MM.1S (cell line): Measurements from ENCODE around the gene FBXL7.

ENCODE experiments used
- DNase-seq: peaks from one replicate; pipeline ENCODE4 v3.0.0-alpha.2; 2015
- H2AFZ ChIP-seq: fragments of 300-600 bp; sonication (generic); 2 replicates; pipeline ENCODE4 v1.6.0; 2016; ENCODE audit warnings: antibody characterized with exemption, low read length
- H3F3A ChIP-seq: fragments of 300-600 bp; sonication (generic); 2 replicates; pipeline ENCODE4 v1.6.1; 2016; ENCODE audit warnings: mild to moderate bottlenecking, antibody characterized with exemption, low read length, moderate library complexity, mixed read lengths; ENCODE audit not compliant: insufficient read depth
- H3K27ac ChIP-seq: fragments of 300-600 bp; sonication (generic); 2 replicates; pipeline ENCODE4 v1.5.1; 2016; ENCODE audit warnings: mild to moderate bottlenecking, low read length
- H3K27me3 ChIP-seq: fragments of 300-600 bp; sonication (generic); replicated peaks from 2 replicates; pipeline ENCODE4 v1.6.0; 2016; ENCODE audit warnings: low read length; ENCODE audit not compliant: insufficient read depth
- H3K36me3 ChIP-seq: fragments of 300-600 bp; sonication (generic); replicated peaks from 2 replicates; pipeline ENCODE4 v1.6.1; 2016; ENCODE audit warnings: mild to moderate bottlenecking, low read length, mixed read lengths; ENCODE audit not compliant: insufficient read depth
- H3K4me1 ChIP-seq: fragments of 300-600 bp; sonication (generic); 2 replicates; pipeline ENCODE4 v1.6.1; 2016; ENCODE audit warnings: low read length, mixed read lengths
- H3K4me2 ChIP-seq: fragments of 300-600 bp; sonication (generic); 2 replicates; pipeline ENCODE4 v1.6.0; 2016; ENCODE audit warnings: low read depth, low read length
- H3K4me3 ChIP-seq: fragments of 300-600 bp; sonication (generic); 2 replicates; pipeline ENCODE4 v1.5.1; 2016; ENCODE audit warnings: low read length, mixed read lengths
- H3K79me2 ChIP-seq: fragments of 300-600 bp; sonication (generic); 2 replicates; pipeline ENCODE4 v1.6.1; 2016; ENCODE audit warnings: mixed run types, low read length, mixed read lengths
- H3K9ac ChIP-seq: fragments of 300-600 bp; sonication (generic); 2 replicates; pipeline ENCODE4 v1.6.1; 2016; ENCODE audit warnings: low read length, mixed read lengths
- H3K9me2 ChIP-seq: fragments of 300-600 bp; sonication (generic); replicated peaks from 2 replicates; pipeline ENCODE4 v1.6.1; 2016; ENCODE audit warnings: mild to moderate bottlenecking, low read length, mixed read lengths; ENCODE audit not compliant: insufficient read depth
- H3K9me3 ChIP-seq: fragments of 300-600 bp; sonication (generic); replicated peaks from 2 replicates; pipeline ENCODE4 v1.6.1; 2016; ENCODE audit warnings: mild to moderate bottlenecking, low read length, mixed read lengths; ENCODE audit not compliant: insufficient read depth
- H4K20me1 ChIP-seq: fragments of 300-600 bp; sonication (generic); 2 replicates; pipeline ENCODE4 v1.6.1; 2016; ENCODE audit warnings: mild to moderate bottlenecking, low read length, moderate library complexity, mixed read lengths; ENCODE audit not compliant: insufficient read depth
- EZH2 ChIP-seq: fragments of 300-600 bp; sonication (generic); optimal IDR thresholded peaks from 2 replicates; pipeline ENCODE3; 2017; ENCODE audit warnings: low read depth, mild to moderate bottlenecking, antibody characterized with exemption, low read length, mixed read lengths
- EZH2phosphoT487 ChIP-seq: fragments of 300-600 bp; sonication (generic); IDR thresholded peaks from 2 replicates; pipeline ENCODE4 v1.6.1; 2018; ENCODE audit warnings: antibody characterized with exemption, low read length
- TF ChIP-seq, protein P1 (sequence below): fragments of 300-600 bp; sonication (generic); IDR thresholded peaks from 2 replicates; pipeline ENCODE4 v1.5.1; 2016; ENCODE audit warnings: antibody characterized with exemption, low read length, mixed read lengths

FBXL7 gene

DNA sequence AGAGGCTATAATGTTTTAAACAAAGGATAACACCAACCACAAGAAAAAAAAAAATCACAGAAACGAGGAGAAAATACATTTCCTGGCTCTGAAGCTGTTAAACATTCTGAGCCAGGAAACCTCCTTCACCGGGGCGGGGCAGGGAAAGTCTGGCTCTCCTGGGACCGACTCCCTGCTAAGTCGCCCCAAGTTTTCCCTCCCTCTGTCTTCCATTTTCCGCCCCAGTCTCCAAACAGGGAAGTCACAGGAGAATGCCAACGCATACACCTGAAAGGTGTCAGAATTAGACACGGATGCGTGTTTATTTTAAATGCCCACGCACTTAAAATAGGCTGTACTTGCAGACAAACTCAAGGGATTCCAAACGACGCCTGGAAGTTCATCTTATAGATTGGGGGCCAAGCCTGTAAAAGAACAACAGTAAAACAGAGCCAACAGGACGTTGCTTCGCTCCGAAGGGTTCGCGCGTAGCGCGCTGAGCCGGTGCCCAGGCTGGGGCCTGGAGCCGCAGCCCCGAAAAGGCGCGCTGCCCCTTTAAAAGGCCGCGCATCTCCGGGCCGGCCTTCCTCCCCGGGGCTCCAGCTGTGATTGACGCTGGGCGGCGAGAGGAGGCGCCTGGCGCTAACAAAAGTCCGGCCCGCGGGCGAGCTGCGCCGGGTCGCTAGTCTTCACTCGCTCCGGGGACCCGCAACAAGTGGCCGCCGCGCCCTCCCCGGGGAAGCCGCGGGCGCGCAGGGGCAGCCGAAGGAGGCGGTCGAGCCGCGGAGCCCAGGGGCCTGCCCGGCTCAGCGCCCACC lies at the start of gene FBXL7:
Gene FBXL7, plus strand, starts transcription at position 653 of the 797 bp plus-strand sequence.
- H3K27ac ChIP-seq: peak within 1 kb of the TSS; percentile 64; the same call in 1 of the 2 replicates
- H3K27me3 ChIP-seq: no peaks in the 10 kb centered on the region
- 0 out of 2 replicates have a peak, but pooled peaks cover 6% of the 10 kb centered on the region for H3K4me1 ChIP-seq
- TF ChIP-seq EZH2 (no peak), EZH2phosphoT487 (no peak)
- TF ChIP-seq, protein P1, sequence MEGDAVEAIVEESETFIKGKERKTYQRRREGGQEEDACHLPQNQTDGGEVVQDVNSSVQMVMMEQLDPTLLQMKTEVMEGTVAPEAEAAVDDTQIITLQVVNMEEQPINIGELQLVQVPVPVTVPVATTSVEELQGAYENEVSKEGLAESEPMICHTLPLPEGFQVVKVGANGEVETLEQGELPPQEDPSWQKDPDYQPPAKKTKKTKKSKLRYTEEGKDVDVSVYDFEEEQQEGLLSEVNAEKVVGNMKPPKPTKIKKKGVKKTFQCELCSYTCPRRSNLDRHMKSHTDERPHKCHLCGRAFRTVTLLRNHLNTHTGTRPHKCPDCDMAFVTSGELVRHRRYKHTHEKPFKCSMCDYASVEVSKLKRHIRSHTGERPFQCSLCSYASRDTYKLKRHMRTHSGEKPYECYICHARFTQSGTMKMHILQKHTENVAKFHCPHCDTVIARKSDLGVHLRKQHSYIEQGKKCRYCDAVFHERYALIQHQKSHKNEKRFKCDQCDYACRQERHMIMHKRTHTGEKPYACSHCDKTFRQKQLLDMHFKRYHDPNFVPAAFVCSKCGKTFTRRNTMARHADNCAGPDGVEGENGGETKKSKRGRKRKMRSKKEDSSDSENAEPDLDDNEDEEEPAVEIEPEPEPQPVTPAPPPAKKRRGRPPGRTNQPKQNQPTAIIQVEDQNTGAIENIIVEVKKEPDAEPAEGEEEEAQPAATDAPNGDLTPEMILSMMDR: peak; percentile 8; the same call in 1 of the 2 replicates
- no peaks in the 10 kb centered on the region for H4K20me1 ChIP-seq
- peak within 1 kb of the TSS; percentile 75 for H2AFZ ChIP-seq
- H3K9ac ChIP-seq: peak within 1 kb of the TSS; percentile 67
- H3F3A ChIP-seq: peaks cover 19% of the 10 kb centered on the region
- peak; percentile 92 for DNase-seq
- H3K4me2 ChIP-seq: peak within 1 kb of the TSS; percentile 82
- peaks cover 37% of the 10 kb centered on the region for H3K79me2 ChIP-seq
- no peaks in the 10 kb centered on the region for H3K9me2 ChIP-seq
- H3K36me3 ChIP-seq: 0 out of 2 replicates have a peak, but pooled peaks cover 3% of the 10 kb centered on the region
- peak within 1 kb of the TSS; percentile 76 for H3K4me3 ChIP-seq
- no peaks in the 10 kb centered on the region for H3K9me3 ChIP-seq

DNA sequence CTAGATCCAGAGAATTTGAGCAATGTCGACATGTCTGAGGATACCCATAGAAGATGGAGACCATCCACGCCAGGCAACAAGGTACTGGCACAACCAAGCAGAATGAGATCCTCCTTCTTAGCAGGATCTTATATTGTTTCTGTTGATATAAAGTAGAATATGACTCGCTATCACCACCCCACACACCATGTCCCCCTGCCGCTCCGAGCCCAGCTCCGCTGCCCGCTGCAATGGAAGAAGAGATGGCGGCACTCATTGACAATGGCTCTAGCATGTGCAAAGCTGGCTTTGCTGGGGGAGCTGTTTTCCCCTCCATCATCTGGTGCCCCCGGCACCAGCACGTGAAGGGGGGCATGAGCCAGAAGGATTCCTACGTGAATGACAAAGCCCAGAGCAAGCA lies 49.5 kb upstream of the FBXL7 start:
- Histone ChIP-seq H3F3A (peaks cover 3% of the 10 kb centered on the region; the same call in 1 of the 2 replicates), H3K4me2 (no peak overlapping the region), H3K9me3 (no peaks in the 10 kb centered on the region), H3K9me2 (no peaks in the 10 kb centered on the region), H3K79me2 (no peaks in the 10 kb centered on the region), H2AFZ (no peak overlapping the region), H4K20me1 (no peaks in the 10 kb centered on the region), H3K27ac (no peak overlapping the region), H3K27me3 (no peaks in the 10 kb centered on the region), H3K4me3 (no peak overlapping the region), H3K9ac (no peak overlapping the region), H3K36me3 (no peaks in the 10 kb centered on the region), H3K4me1 (peaks cover 30% of the 10 kb centered on the region)
- TF ChIP-seq EZH2: no peak
- TF ChIP-seq, protein P1: no peak
- TF ChIP-seq EZH2phosphoT487: no peak
- no peak for DNase-seq

DNA sequence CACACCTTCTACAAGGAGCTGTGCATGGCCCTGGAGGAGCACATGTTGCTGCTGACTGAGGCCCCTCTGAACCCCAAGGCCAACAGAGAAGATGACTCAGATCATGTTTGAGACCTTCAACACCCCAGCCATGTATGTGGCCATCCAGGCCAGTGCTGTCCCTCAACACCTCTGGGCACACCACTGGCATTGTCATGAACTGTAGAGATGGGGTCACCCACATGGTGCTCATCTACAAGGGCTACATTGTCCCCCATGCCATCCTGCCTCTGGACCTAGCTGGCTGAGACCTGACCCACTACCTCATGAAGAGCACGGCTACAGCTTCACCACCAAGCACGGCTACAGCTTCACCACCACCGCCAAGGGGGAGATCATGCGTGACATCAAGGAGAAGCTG lies 49.0 kb upstream of the FBXL7 start:
- Histone ChIP-seq H4K20me1 (no peaks in the 10 kb centered on the region), H3K9ac (no peak overlapping the region), H3K4me1 (peaks cover 29% of the 10 kb centered on the region), H3K79me2 (no peaks in the 10 kb centered on the region), H3F3A (peaks cover 3% of the 10 kb centered on the region; the same call in 1 of the 2 replicates), H3K9me3 (no peaks in the 10 kb centered on the region), H3K4me3 (no peak overlapping the region), H3K4me2 (no peak overlapping the region), H3K27ac (no peak overlapping the region), H3K27me3 (no peaks in the 10 kb centered on the region), H3K36me3 (no peaks in the 10 kb centered on the region), H3K9me2 (no peaks in the 10 kb centered on the region), H2AFZ (no peak overlapping the region)
- TF ChIP-seq, protein P1: no peak
- no peak for TF ChIP-seq EZH2
- no peak for TF ChIP-seq EZH2phosphoT487
- no peak for DNase-seq
